IMR-90 (cell line): ENCODE results near the gene C3. TPM values are rescaled to one million over a fixed set of nuclear protein-coding genes. Genes with fewer than 3 reads are reported as not detected.

Experiments
- ATAC-seq: fragments of 200-7000 bp; cut with Tn5 transposase; 2 replicates; pipeline ENCODE4 v1.9.1; 2020; ENCODE audit warnings: low read depth, mild to moderate bottlenecking, moderate library complexity
- BruUV-seq: library from RNA; stranded (reverse); fragments of 400-500 nt; replicated peaks from 2 replicates; lab custom pipeline; 2021; lab: Mats Ljungman, UMichigan
- CTCF ChIA-PET: fragments of 300-600 bp; formaldehyde crosslinking; extraction: SDS; loops from one replicate; lab custom pipeline; 2021; ENCODE audit warnings: antibody characterized with exemption; lab: Yijun Ruan, JAX
- POLR2A ChIA-PET: fragments of 300-600 bp; sonication (Branson Sonifier 250); formaldehyde crosslinking; loops from one replicate; lab custom pipeline; 2022; ENCODE audit warnings: antibody characterized with exemption; ENCODE audit not compliant: unreplicated experiment; lab: Charles Lee
- DNase-seq: peaks from one replicate; pipeline ENCODE4 v3.0.0; 2013
- H2AFZ ChIP-seq: replicated peaks from 2 replicates; pipeline ENCODE3; 2013; ENCODE audit warnings: low read length, mild to moderate bottlenecking; ENCODE audit not compliant: poor library complexity
- H2AK5ac ChIP-seq: 2 replicates; pipeline ENCODE4 v1.6.1; 2013; ENCODE audit warnings: low read depth, low read length, inconsistent platforms
- H2AK9ac ChIP-seq: replicated peaks from 2 replicates; pipeline ENCODE3; 2013; ENCODE audit warnings: mild to moderate bottlenecking, low read depth, low read length, moderate library complexity; ENCODE audit not compliant: poor library complexity
- H2BK120ac ChIP-seq: 2 replicates; pipeline ENCODE4 v1.6.1; 2013; ENCODE audit warnings: low read depth, low read length, inconsistent platforms
- H2BK15ac ChIP-seq: 3 replicates; pipeline ENCODE4 v1.6.1; 2013; ENCODE audit warnings: low read depth, low read length, inconsistent platforms
- H2BK20ac ChIP-seq: 2 replicates; pipeline ENCODE4 v1.6.1; 2013; ENCODE audit warnings: low read depth, mild to moderate bottlenecking, inconsistent platforms, low read length, moderate library complexity
- H2BK5ac ChIP-seq: 2 replicates; pipeline ENCODE4 v1.6.1; 2013; ENCODE audit warnings: mild to moderate bottlenecking, low read depth, low read length, inconsistent platforms; ENCODE audit not compliant: poor library complexity, severe bottlenecking
- H3K14ac ChIP-seq: replicated peaks from 2 replicates; pipeline ENCODE4 v1.6.1; 2013; ENCODE audit warnings: low read depth, low read length, inconsistent platforms
- H3K18ac ChIP-seq: 2 replicates; pipeline ENCODE4 v1.6.1; 2013; ENCODE audit warnings: low read depth, low read length, control low read depth
- H3K23ac ChIP-seq: 2 replicates; pipeline ENCODE4 v1.6.1; 2013; ENCODE audit warnings: low read depth, low read length, inconsistent platforms
- H3K27ac ChIP-seq: 2 replicates; pipeline ENCODE4 v1.5.1; 2013; ENCODE audit warnings: mild to moderate bottlenecking, control low read depth, low read length; ENCODE audit not compliant: insufficient read depth
- H3K27me3 ChIP-seq: 2 replicates; pipeline ENCODE4 v1.6.1; 2013; ENCODE audit warnings: low read length; ENCODE audit not compliant: control insufficient read depth, insufficient read depth
- H3K36me3 ChIP-seq: 2 replicates; pipeline ENCODE4 v1.6.1; 2013; ENCODE audit warnings: low read length, mixed read lengths; ENCODE audit not compliant: control insufficient read depth, insufficient read depth
- H3K4ac ChIP-seq: 2 replicates; pipeline ENCODE4 v1.6.1; 2013; ENCODE audit warnings: low read depth, low read length, inconsistent platforms
- H3K4me1 ChIP-seq: 2 replicates; pipeline ENCODE4 v1.6.1; 2013; ENCODE audit warnings: low read length, mixed read lengths; ENCODE audit not compliant: control insufficient read depth, insufficient read depth
- H3K4me2 ChIP-seq: 2 replicates; pipeline ENCODE4 v1.6.1; 2013; ENCODE audit warnings: low read depth, mild to moderate bottlenecking, control low read depth, low read length, moderate library complexity
- H3K4me3 ChIP-seq: 2 replicates; pipeline ENCODE4 v1.5.1; 2013; ENCODE audit warnings: low read depth, mild to moderate bottlenecking, control low read depth, low read length, moderate library complexity; ENCODE audit not compliant: insufficient read depth
- H3K56ac ChIP-seq: 2 replicates; pipeline ENCODE4 v1.6.1; 2013; ENCODE audit warnings: low read length, inconsistent platforms; ENCODE audit not compliant: insufficient read depth; ENCODE audit errors: extremely low read depth
- H3K79me1 ChIP-seq, 2 experiments: 2 replicates each; pipeline ENCODE4 v1.6.1; 2013; ENCODE audit warnings: low read length in 2 of 2, inconsistent platforms in 1 of 2, low read depth in 1 of 2
- H3K9ac ChIP-seq: 2 replicates; pipeline ENCODE4 v1.6.1; 2013; ENCODE audit warnings: low read depth, low read length, control low read depth
- H3K9me1 ChIP-seq: 2 replicates; pipeline ENCODE4 v1.6.1; 2013; ENCODE audit warnings: low read length, inconsistent platforms; ENCODE audit not compliant: insufficient read depth
- H3K9me3 ChIP-seq: 2 replicates; pipeline ENCODE4 v1.6.1; 2013; ENCODE audit warnings: low read length; ENCODE audit not compliant: control insufficient read depth, insufficient read depth
- H4K20me1 ChIP-seq: 2 replicates; pipeline ENCODE4 v1.6.1; 2013; ENCODE audit warnings: low read length, inconsistent platforms; ENCODE audit not compliant: insufficient read depth
- H4K5ac ChIP-seq: 2 replicates; pipeline ENCODE4 v1.6.1; 2013; ENCODE audit warnings: mild to moderate bottlenecking, low read depth, low read length, control low read depth
- H4K8ac ChIP-seq, 2 experiments: 2 replicates each; pipeline ENCODE4 v1.6.1; 2013; ENCODE audit warnings: low read depth in 2 of 2, low read length in 2 of 2, control low read depth in 1 of 2, inconsistent platforms in 1 of 2
- H4K91ac ChIP-seq: 2 replicates; pipeline ENCODE4 v1.6.1; 2013; ENCODE audit warnings: low read depth, low read length, inconsistent platforms; ENCODE audit not compliant: insufficient read depth
- CEBPB ChIP-seq: IDR thresholded peaks from 2 replicates; pipeline ENCODE4 v1.6.1; 2012; ENCODE audit warnings: low read depth, low read length, improper control_type of control experiment
- CHD1 ChIP-seq: IDR thresholded peaks from 2 replicates; pipeline ENCODE4 v1.6.1; 2012; ENCODE audit warnings: low read depth, low read length, improper control_type of control experiment
- FOS ChIP-seq: fragments of 150-350 bp; IDR thresholded peaks from 2 replicates; pipeline ENCODE4 v1.6.1; 2016; ENCODE audit warnings: low read depth, low read length
- MAFK ChIP-seq: IDR thresholded peaks from 2 replicates; pipeline ENCODE4 v1.6.1; 2012; ENCODE audit warnings: low read depth, low read length, improper control_type of control experiment
- MAZ ChIP-seq: IDR thresholded peaks from 2 replicates; pipeline ENCODE4 v1.6.1; 2012; ENCODE audit warnings: low read depth, mild to moderate bottlenecking, low read length, improper control_type of control experiment, moderate library complexity, borderline replicate concordance
- MXI1 ChIP-seq: IDR thresholded peaks from 2 replicates; pipeline ENCODE4 v1.6.1; 2012; ENCODE audit warnings: low read depth, mild to moderate bottlenecking, low read length, moderate library complexity, borderline replicate concordance
- NFE2L2 ChIP-seq: fragments of 150-350 bp; IDR thresholded peaks from 2 replicates; pipeline ENCODE4 v1.6.1; 2016; ENCODE audit warnings: low read depth, mild to moderate bottlenecking, low read length
- POLR2A ChIP-seq: IDR thresholded peaks from 2 replicates; pipeline ENCODE4 v1.6.1; 2012; ENCODE audit warnings: mild to moderate bottlenecking, low read depth, low read length
- RAD21 ChIP-seq: IDR thresholded peaks from 2 replicates; pipeline ENCODE4 v1.6.1; 2012; ENCODE audit warnings: low read length, improper control_type of control experiment
- RCOR1 ChIP-seq: IDR thresholded peaks from 2 replicates; pipeline ENCODE4 v1.6.1; 2012; ENCODE audit warnings: mild to moderate bottlenecking, low read length, improper control_type of control experiment; ENCODE audit not compliant: insufficient replicate concordance
- RFX5 ChIP-seq: IDR thresholded peaks from 2 replicates; pipeline ENCODE4 v1.8.0; 2012; ENCODE audit warnings: low read depth, mild to moderate bottlenecking, low read length, moderate library complexity
- SMC3 ChIP-seq: fragments of 150-350 bp; IDR thresholded peaks from 2 replicates; pipeline ENCODE4 v1.6.1; 2016; ENCODE audit warnings: low read depth, mild to moderate bottlenecking, antibody characterized with exemption, low read length, moderate library complexity
- WGBS, 2 experiments: methylation state at CpG; one replicate each; pipeline versions ENCODE4 v1.1.5 to v1.1.7; 2013; ENCODE audit warnings: missing lambda C conversion rate in 2 of 2; ENCODE audit not compliant: insufficient read length in 1 of 2; ENCODE audit errors: extremely low coverage in 2 of 2; 5-methylcytosine and 5-hydroxymethylcytosine counted together
- dilution Hi-C: fragments of 300-500 bp; cut with HindIII; formaldehyde crosslinking; loops from one replicate; pipeline ENCODE4 v1.14.3; 2018; ENCODE audit warnings: low sequenced_read_pairs; ENCODE audit not compliant: unreplicated experiment
- in situ Hi-C: fragments of 300-500 bp; cut with MboI; formaldehyde crosslinking; loops from 3 replicates; pipeline ENCODE4 v1.14.3; 2019; ENCODE audit warnings: low sequenced_read_pairs, inconsistent platforms, mixed read lengths
- intact Hi-C: fragments of 100-400 bp; cut with micrococcal nuclease; formaldehyde crosslinking; loops from 2 replicates; pipeline ENCODE4 v1.10.0; 2022
- polyA plus RNA-seq, 3 experiments: library from polyadenylated mRNA; depleted of rRNA; stranded (reverse); fragments of >200 nt; gene quantifications; 2 replicates each; pipeline ENCODE4 v1.2.3, GENCODE V29; 2012; ENCODE audit warnings: low replicate concordance in 1 of 3
- total RNA-seq: library from RNA; depleted of rRNA; stranded (reverse); fragments of >200 nt; gene quantifications from 2 replicates; pipeline ENCODE4 v1.2.3, GENCODE V29; 2012
- TF ChIP-seq, protein P1 (sequence below): conservative IDR thresholded peaks from 2 replicates; pipeline ENCODE4 v1.5.1; 2012; ENCODE audit warnings: mild to moderate bottlenecking, low read depth, low read length, improper control_type of control experiment
- TF ChIP-seq, protein P2 (sequence below): fragments of 150-350 bp; IDR thresholded peaks from 2 replicates; pipeline ENCODE4 v1.6.1; 2016; ENCODE audit warnings: low read depth, mild to moderate bottlenecking, low read length, moderate library complexity, borderline replicate concordance

Gene C3
- total and polyA plus RNA-seq, 2 of the 4 experiments (the other 2 are of a cell fraction), result 0.36 TPM; not detected in 1

DNA sequence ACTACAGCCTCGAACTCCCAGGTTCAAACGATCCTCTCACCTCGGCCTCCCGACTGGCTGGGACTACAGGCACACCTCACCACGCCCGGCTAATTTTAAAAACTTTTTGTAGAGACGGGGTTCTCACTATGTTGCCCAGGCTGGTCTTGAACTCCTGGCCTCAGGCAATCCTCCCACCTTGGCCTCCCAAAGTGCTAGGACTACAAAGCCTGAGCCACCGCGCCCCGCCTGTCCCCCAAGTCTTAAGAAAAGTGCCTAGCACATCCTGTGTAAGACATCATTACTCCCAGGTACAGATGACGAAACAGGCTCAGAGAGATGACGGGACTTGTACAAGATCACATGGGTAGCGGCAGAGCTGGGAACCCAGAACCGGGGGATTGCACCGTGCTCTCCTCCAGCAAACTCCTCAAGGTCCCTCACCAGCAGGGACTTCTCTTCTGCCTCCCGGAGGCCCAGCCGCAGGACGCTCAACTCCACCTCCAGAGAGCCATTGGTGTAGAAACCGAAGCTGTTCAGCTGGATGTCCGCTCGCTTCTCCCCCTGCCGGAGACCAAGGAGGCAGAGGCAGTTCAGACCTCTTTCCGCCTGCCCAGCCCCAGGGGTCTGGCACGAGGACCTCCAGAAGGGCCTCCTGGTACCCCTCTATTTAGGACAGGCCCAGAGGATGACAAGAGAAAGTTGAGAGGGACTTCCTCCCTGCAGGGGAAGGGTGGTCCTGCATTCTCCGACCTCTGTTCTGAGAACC lies 15.9 kb upstream of the C3 start:
- H4K5ac ChIP-seq, result peak overlapping the region; percentile 55
- H2AK9ac ChIP-seq, result peak overlapping the region; percentile 98
- BruUV-seq, result no TSS peak
- peak overlapping the region; percentile 89 for H3K27ac ChIP-seq
- WGBS, 2 experiments, result 27% methylated on average over 8 of the region's 25 CpGs; no CpG with 5 or more reads in 1 of the 2 experiments
- H3K27me3 ChIP-seq, result no peaks in the 10 kb centered on the region
- H4K20me1 ChIP-seq, result no peaks in the 10 kb centered on the region
- H3K9me1 ChIP-seq, result peaks cover 7% of the 10 kb centered on the region; the same call in 1 of the 2 replicates
- H4K8ac ChIP-seq, result peak overlapping the region; percentile 19 to 88; a peak in 3 of 4 replicates
- H3K4ac ChIP-seq, result peak overlapping the region; percentile 88
- peak overlapping the region; percentile 25; the same call in 1 of the 2 replicates for H3K18ac ChIP-seq
- peak overlapping the region; percentile 76 for H3K56ac ChIP-seq
- H2BK15ac ChIP-seq, result no peak overlapping the region
- ChIA-PET POLR2A (no interaction called here), CTCF (interaction anchor here (0.7 to 3.6 kb wide), 5 partner anchors 15 to 267 kb away, joined by 3 to 25 read pairs (median 3); no protein-coding TSS in a partner anchor)
- intact Hi-C loops (loop anchor here (1.0 to 10.0 kb wide), 7 partner anchors 104 to 609 kb away; partner anchors contain the start of genes ALKBH7, KHSRP, TNFSF9 and ZNF557), in situ Hi-C loops (loop anchor here (10.0 kb wide), 2 partner anchors 128 to 222 kb away; no protein-coding TSS in a partner anchor), dilution Hi-C loops (no loop called here)
- H3K9me3 ChIP-seq, result no peaks in the 10 kb centered on the region
- H2AFZ ChIP-seq, result peak overlapping the region; percentile 99
- peaks cover 11% of the 10 kb centered on the region; the same call in 1 of the 2 replicates for H3K36me3 ChIP-seq
- H3K14ac ChIP-seq, result peak overlapping the region; percentile 90
- ATAC-seq, result peak; percentile 19
- peak overlapping the region; percentile 56 for H2BK120ac ChIP-seq
- peak overlapping the region; percentile 44 for H4K91ac ChIP-seq
- H3K23ac ChIP-seq, result peak overlapping the region; percentile 92
- H2AK5ac ChIP-seq, result peak overlapping the region; percentile 72
- H3K9ac ChIP-seq, result peak overlapping the region; percentile 66
- H3K4me2 ChIP-seq, result peak overlapping the region; percentile 85
- H2BK20ac ChIP-seq, result no peak overlapping the region
- H3K4me1 ChIP-seq, result peaks cover 13% of the 10 kb centered on the region
- H3K4me3 ChIP-seq, result peak overlapping the region; percentile 58
- H2BK5ac ChIP-seq, result peak overlapping the region; percentile 46
- peaks cover 0 to 45% of the 10 kb centered on the region in 2 experiments; a peak in 3 of 4 replicates for H3K79me1 ChIP-seq
- peak; percentile 87 for DNase-seq
- TF ChIP-seq MXI1 (no peak), RCOR1 (no peak), FOS (no peak), SMC3 (peak; percentile 51), MAZ (no peak), CHD1 (no peak), CEBPB (peak; percentile 53; the same call in 1 of the 2 replicates), MAFK (no peak), RFX5 (no peak), RAD21 (peak; percentile 53), NFE2L2 (no peak), POLR2A (peak; percentile 49; the same call in 1 of the 2 replicates)
- TF ChIP-seq, protein P1, sequence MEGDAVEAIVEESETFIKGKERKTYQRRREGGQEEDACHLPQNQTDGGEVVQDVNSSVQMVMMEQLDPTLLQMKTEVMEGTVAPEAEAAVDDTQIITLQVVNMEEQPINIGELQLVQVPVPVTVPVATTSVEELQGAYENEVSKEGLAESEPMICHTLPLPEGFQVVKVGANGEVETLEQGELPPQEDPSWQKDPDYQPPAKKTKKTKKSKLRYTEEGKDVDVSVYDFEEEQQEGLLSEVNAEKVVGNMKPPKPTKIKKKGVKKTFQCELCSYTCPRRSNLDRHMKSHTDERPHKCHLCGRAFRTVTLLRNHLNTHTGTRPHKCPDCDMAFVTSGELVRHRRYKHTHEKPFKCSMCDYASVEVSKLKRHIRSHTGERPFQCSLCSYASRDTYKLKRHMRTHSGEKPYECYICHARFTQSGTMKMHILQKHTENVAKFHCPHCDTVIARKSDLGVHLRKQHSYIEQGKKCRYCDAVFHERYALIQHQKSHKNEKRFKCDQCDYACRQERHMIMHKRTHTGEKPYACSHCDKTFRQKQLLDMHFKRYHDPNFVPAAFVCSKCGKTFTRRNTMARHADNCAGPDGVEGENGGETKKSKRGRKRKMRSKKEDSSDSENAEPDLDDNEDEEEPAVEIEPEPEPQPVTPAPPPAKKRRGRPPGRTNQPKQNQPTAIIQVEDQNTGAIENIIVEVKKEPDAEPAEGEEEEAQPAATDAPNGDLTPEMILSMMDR, result peak; percentile 65
- TF ChIP-seq, protein P2, sequence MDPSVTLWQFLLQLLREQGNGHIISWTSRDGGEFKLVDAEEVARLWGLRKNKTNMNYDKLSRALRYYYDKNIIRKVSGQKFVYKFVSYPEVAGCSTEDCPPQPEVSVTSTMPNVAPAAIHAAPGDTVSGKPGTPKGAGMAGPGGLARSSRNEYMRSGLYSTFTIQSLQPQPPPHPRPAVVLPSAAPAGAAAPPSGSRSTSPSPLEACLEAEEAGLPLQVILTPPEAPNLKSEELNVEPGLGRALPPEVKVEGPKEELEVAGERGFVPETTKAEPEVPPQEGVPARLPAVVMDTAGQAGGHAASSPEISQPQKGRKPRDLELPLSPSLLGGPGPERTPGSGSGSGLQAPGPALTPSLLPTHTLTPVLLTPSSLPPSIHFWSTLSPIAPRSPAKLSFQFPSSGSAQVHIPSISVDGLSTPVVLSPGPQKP, result no peak
